PC-9 (cell line): ENCODE data around the gene GADD45G. TPM values are rescaled to one million over a fixed set of nuclear protein-coding genes. Genes with fewer than 3 reads are reported as not detected.

Experiments used
- BruUV-seq: library from RNA; stranded (reverse); fragments of 400-500 nt; replicated peaks from 2 replicates; lab custom pipeline; 2021; lab: Mats Ljungman, UMichigan
- CTCF ChIA-PET: fragments of 300-600 bp; sonication (Branson Sonifier 250); formaldehyde crosslinking; loops from one replicate; lab custom pipeline; 2022; ENCODE audit warnings: antibody characterized with exemption; lab: Charles Lee
- POLR2A ChIA-PET: fragments of 300-600 bp; sonication (Branson Sonifier 250); formaldehyde crosslinking; loops from one replicate; lab custom pipeline; 2022; ENCODE audit warnings: antibody characterized with exemption; ENCODE audit not compliant: unreplicated experiment; lab: Charles Lee
- DNase-seq, 2 experiments: peaks; one replicate each; pipeline versions ENCODE4 v3.0.0 to v3.0.0-alpha.2; 2015 to 2022; ENCODE audit warnings: mixed read lengths in 1 of 2
- H2AFZ ChIP-seq: fragments of 200-600 bp; sonication (generic); 2 replicates; pipeline ENCODE4 v1.8.1; 2017; ENCODE audit warnings: antibody characterized with exemption
- H3F3A ChIP-seq: fragments of 200-600 bp; sonication (generic); 2 replicates; pipeline ENCODE4 v1.8.1; 2017; ENCODE audit warnings: antibody characterized with exemption, mild to moderate bottlenecking, low read depth; ENCODE audit not compliant: insufficient read depth
- H3K27ac ChIP-seq: fragments of 200-600 bp; sonication (generic); 2 replicates; pipeline ENCODE4 v1.6.1; 2016; ENCODE audit warnings: mixed run types
- H3K27me3 ChIP-seq: fragments of 200-600 bp; sonication (generic); 2 replicates; pipeline ENCODE4 v1.6.1; 2016; ENCODE audit warnings: low read depth, mixed run types; ENCODE audit not compliant: insufficient read depth
- H3K36me3 ChIP-seq: fragments of 200-600 bp; sonication (generic); 2 replicates; pipeline ENCODE4 v1.6.1; 2016; ENCODE audit warnings: low read depth, mixed run types
- H3K4me1 ChIP-seq: fragments of 200-600 bp; sonication (generic); replicated peaks from 2 replicates; pipeline ENCODE4 v1.6.1; 2016; ENCODE audit warnings: mixed run types; ENCODE audit not compliant: insufficient read depth
- H3K4me2 ChIP-seq: fragments of 200-600 bp; sonication (generic); 2 replicates; pipeline ENCODE4 v1.6.1; 2017; ENCODE audit warnings: mixed run types
- H3K4me3 ChIP-seq: fragments of 200-600 bp; sonication (generic); 2 replicates; pipeline ENCODE4 v1.6.1; 2016; ENCODE audit warnings: mixed run types
- H3K79me2 ChIP-seq: fragments of 200-600 bp; sonication (generic); 2 replicates; pipeline ENCODE4 v1.6.1; 2017; ENCODE audit warnings: low read depth, mixed run types
- H3K9me2 ChIP-seq: fragments of 200-600 bp; sonication (generic); 2 replicates; pipeline ENCODE4 v1.8.1; 2017; ENCODE audit warnings: mild to moderate bottlenecking; ENCODE audit not compliant: insufficient read depth
- H3K9me3 ChIP-seq: fragments of 200-600 bp; sonication (generic); 2 replicates; pipeline ENCODE4 v1.8.1; 2016; ENCODE audit warnings: low read depth; ENCODE audit not compliant: insufficient read depth
- H4K20me1 ChIP-seq: fragments of 200-600 bp; sonication (generic); 2 replicates; pipeline ENCODE4 v1.8.1; 2017; ENCODE audit not compliant: insufficient read depth
- EZH2 ChIP-seq: fragments of 200-600 bp; sonication (generic); IDR thresholded peaks from 2 replicates; pipeline ENCODE4 v1.8.0; 2017; ENCODE audit warnings: antibody characterized with exemption, low read depth
- intact Hi-C: fragments of 100-400 bp; cut with micrococcal nuclease; formaldehyde crosslinking; loops from one replicate; pipeline ENCODE4 v1.10.0; 2022; ENCODE audit not compliant: unreplicated experiment
- total RNA-seq: library from RNA; stranded (reverse); gene quantifications from 2 replicates; pipeline ENCODE4 v1.2.3, GENCODE V29; 2021
- TF ChIP-seq, protein P1 (sequence below): fragments of 200-600 bp; sonication (generic); conservative IDR thresholded peaks from 2 replicates; pipeline ENCODE4 v1.6.1; 2017; ENCODE audit warnings: mixed run types, antibody characterized with exemption, mild to moderate bottlenecking, moderate library complexity

GADD45G gene
- total RNA-seq, 1 experiment from 2014 or later: 2.4 TPM

DNA sequence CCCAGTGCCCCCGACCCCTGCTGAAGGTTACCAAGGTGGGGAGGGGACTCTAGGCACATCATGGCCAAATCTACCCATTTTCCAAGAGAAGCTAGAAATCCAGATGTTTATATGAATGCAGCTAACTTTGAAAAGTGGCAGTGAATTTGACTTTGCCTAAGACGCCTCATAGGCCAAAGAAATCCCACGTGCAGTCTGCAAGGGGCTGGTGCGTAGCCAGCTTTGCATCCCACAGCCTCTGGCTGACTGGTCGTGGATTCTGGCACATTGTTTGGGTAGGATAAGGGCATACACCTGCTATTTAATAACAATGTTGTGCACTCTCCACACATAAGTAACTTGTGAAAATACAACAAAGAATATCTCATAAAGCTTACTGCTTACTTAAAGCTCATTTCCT is 3.5 kb upstream of the GADD45G start:
- no peak overlapping the region for H2AFZ ChIP-seq
- H3K9me2 ChIP-seq: no peaks in the 10 kb centered on the region
- no peak overlapping the region for H3K4me3 ChIP-seq
- H3K27me3 ChIP-seq: peaks cover 65% of the 10 kb centered on the region
- TF ChIP-seq EZH2: no peak
- TF ChIP-seq, protein P1, sequence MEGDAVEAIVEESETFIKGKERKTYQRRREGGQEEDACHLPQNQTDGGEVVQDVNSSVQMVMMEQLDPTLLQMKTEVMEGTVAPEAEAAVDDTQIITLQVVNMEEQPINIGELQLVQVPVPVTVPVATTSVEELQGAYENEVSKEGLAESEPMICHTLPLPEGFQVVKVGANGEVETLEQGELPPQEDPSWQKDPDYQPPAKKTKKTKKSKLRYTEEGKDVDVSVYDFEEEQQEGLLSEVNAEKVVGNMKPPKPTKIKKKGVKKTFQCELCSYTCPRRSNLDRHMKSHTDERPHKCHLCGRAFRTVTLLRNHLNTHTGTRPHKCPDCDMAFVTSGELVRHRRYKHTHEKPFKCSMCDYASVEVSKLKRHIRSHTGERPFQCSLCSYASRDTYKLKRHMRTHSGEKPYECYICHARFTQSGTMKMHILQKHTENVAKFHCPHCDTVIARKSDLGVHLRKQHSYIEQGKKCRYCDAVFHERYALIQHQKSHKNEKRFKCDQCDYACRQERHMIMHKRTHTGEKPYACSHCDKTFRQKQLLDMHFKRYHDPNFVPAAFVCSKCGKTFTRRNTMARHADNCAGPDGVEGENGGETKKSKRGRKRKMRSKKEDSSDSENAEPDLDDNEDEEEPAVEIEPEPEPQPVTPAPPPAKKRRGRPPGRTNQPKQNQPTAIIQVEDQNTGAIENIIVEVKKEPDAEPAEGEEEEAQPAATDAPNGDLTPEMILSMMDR: no peak
- H3K9me3 ChIP-seq: no peaks in the 10 kb centered on the region
- no peaks in the 10 kb centered on the region for H3K4me1 ChIP-seq
- DNase-seq: no peak
- no peaks in the 10 kb centered on the region; the same call in 1 of the 2 replicates for H4K20me1 ChIP-seq
- BruUV-seq: no TSS peak
- H3K36me3 ChIP-seq: no peaks in the 10 kb centered on the region
- no peak overlapping the region for H3K4me2 ChIP-seq
- H3K27ac ChIP-seq: no peak overlapping the region
- POLR2A ChIA-PET: no interaction called here
- CTCF ChIA-PET: no interaction called here
- H3F3A ChIP-seq: no peaks in the 10 kb centered on the region
- intact Hi-C loops: loop anchor here (5.0 to 10.0 kb wide), 2 partner anchors 393 to 1156 kb away; no protein-coding TSS in a partner anchor
- no peaks in the 10 kb centered on the region for H3K79me2 ChIP-seq

DNA sequence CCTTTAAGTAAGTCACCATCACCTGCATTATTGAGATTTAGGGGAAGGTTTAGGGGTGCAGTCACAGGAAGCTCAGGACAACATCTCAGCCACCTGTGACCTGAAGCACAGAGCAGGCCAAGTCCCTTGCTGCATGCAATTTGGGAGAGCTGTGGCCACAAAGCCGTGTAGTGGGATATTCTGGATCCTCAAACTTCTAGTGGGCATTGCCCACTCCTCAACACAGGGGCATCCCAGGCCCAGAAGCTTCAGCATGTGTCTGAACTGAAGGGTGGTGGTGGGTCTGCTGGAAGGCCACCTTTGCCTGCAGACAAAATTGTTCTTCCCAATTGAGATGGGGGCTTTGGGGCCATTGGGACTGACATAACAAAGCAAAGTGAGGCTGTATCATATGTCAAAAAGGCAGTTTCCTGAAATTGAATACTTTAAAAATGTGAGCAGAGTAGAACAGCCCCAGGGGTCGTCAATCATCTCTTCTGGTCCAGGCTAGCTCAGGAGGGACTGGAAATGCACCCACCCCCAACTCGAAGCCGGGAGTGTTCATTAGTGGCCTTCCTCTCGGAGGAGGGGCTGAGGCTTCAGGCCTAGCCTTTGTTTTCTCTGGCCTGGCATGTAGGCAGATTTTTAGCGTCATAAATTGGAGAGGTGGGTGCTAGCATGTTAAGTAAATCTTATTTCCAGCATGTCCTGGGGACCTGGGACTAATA is 2.8 kb upstream of the GADD45G start:
- H3K79me2 ChIP-seq: no peaks in the 10 kb centered on the region
- H3F3A ChIP-seq: no peaks in the 10 kb centered on the region
- no TSS peak for BruUV-seq
- no peak overlapping the region for H2AFZ ChIP-seq
- no peak overlapping the region for H3K27ac ChIP-seq
- no peak for TF ChIP-seq EZH2
- TF ChIP-seq, protein P1: no peak
- H3K4me2 ChIP-seq: no peak overlapping the region
- H3K4me1 ChIP-seq: no peaks in the 10 kb centered on the region
- no peak overlapping the region for H3K4me3 ChIP-seq
- no peaks in the 10 kb centered on the region for H3K36me3 ChIP-seq
- no peaks in the 10 kb centered on the region for H3K9me3 ChIP-seq
- ChIA-PET POLR2A (no interaction called here), CTCF (no interaction called here)
- no peaks in the 10 kb centered on the region; the same call in 1 of the 2 replicates for H4K20me1 ChIP-seq
- H3K9me2 ChIP-seq: no peaks in the 10 kb centered on the region
- intact Hi-C loops: loop anchor here (5.0 to 10.0 kb wide), 2 partner anchors 393 to 1155 kb away; no protein-coding TSS in a partner anchor
- H3K27me3 ChIP-seq: peaks cover 60% of the 10 kb centered on the region
- DNase-seq: no peak

DNA sequence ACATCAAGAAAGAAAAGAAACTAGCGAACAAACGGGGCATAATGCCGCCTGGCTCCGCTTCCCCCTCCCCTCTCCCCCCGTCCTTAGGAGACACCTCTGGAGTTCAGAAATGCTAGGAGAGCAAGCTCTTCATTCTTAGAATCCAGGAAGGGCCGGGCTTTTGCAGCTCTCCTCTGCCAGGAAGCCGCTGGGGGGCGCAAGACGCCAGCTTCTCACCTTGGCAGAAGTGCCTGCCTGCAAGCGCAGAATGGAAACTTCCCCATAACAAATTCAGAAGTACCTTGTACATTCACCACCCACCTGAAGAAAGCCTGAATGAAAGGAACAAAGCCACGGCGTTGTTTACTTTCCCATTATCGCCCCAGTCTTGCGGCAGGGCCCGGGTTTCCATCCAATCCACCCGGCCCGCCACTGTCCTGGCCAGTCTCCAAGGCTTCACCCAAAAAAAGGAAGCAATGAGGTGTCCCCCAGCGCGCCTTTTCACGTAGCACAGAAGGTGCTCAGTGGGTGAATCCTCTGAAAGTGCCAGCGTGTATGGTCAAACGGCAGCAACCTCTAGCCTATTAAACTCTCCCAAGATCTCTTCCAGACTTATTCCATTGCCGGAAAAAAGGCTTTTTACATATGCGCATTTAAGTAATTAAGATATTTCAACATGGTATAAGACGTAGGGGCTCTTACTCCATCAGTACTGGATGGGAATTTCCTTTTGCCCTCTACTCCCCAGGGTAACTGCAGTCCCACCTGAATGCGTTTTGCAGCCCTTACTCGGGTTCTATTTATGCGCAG is 1.6 kb upstream of the GADD45G start:
- Histone ChIP-seq H2AFZ (no peak overlapping the region), H3K4me1 (no peaks in the 10 kb centered on the region), H3K4me3 (no peak overlapping the region), H3K4me2 (peak overlapping the region; percentile 38; the same call in 1 of the 2 replicates), H3K36me3 (no peaks in the 10 kb centered on the region), H3K9me2 (no peaks in the 10 kb centered on the region), H3K79me2 (no peaks in the 10 kb centered on the region), H3F3A (no peaks in the 10 kb centered on the region), H3K27me3 (peaks cover 61% of the 10 kb centered on the region), H4K20me1 (no peaks in the 10 kb centered on the region; the same call in 1 of the 2 replicates), H3K9me3 (no peaks in the 10 kb centered on the region), H3K27ac (no peak overlapping the region)
- ChIA-PET CTCF (interaction anchor here (0.6 to 1.9 kb wide), 8 partner anchors 10 to 539 kb away, joined by 3 to 21 read pairs (median 4); no protein-coding TSS in a partner anchor), POLR2A (interaction anchor here (0.6 to 0.7 kb wide), 4 partner anchors 26 to 961 kb away, joined by 3 to 17 read pairs (median 4); no protein-coding TSS in a partner anchor)
- no TSS peak for BruUV-seq
- TF ChIP-seq, protein P1: peak; percentile 73
- TF ChIP-seq EZH2: 0 out of 2 replicates have a peak, but pooled peaks have one; percentile 76
- intact Hi-C loops: loop anchor here (1.0 to 10.0 kb wide), 4 partner anchors 392 to 1154 kb away; no protein-coding TSS in a partner anchor
- DNase-seq: peak; percentile 48 to 86
